PC-9 (cell line): ENCODE measurements around the gene DNAJB12.
"Not testable (repeated sequence)": the region's sequence is repeated elsewhere in the genome, so short reads cannot be mapped to it uniquely, and the experiment has no call there.

Source experiments
- CTCF ChIP-seq: fragments of 200-600 bp; sonication (generic); conservative IDR thresholded peaks from 2 replicates; pipeline ENCODE4 v1.6.1; 2017; ENCODE audit warnings: mixed run types, antibody characterized with exemption, mild to moderate bottlenecking, moderate library complexity
- EZH2 ChIP-seq: fragments of 200-600 bp; sonication (generic); IDR thresholded peaks from 2 replicates; pipeline ENCODE4 v1.8.0; 2017; ENCODE audit warnings: antibody characterized with exemption, low read depth

DNA sequence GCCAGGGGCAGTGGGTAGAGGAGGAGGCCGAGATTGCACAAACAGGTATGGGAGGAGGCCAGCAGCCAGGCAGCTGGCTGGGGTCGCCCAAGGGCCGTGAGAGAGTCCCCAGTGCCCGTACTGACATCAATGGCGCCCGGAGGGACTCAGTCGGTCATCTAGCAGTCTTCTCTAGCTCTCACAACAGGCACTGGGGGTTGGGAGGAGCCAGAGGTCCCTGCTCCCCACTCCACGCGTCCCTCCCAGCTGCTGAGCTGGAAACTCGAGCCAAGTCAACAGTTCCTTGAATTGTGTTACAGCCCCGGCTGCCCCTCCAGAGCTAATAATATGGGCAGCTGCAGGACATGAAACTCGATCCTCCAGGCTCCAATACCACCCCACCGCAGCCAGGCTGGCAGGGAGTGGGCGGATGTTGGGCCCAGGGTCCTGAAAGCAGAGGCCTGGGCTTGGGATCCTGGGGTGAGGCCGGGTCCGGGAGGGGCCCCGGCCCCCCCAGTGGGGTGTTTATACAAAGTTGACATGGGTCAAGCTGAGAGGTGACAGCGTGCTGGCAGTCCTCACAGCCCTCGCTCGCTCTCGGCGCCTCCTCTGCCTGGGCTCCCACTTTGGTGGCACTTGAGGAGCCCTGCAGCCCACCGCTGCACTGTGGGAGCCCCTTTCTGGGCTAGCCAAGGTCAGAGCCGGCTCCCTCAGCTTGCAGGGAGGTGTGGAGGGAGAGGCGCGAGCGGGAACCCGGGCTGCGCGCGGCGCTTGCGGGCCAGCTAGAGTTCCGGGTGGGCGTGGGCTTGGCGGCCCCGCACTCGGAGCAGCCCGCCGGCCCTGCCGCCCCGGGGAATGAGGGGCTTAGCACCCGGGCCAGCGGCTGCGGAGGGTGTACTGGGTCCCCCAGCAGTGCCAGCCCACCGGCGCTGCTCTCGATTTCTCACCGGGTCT is 29.2 kb downstream of the DNAJB12 start:
- not testable (repeated sequence) for TF ChIP-seq CTCF, EZH2
